Cardiac muscle cell (in vitro differentiated cells and primary cell): ENCODE results near the gene PRAC2. TPM values are rescaled to one million over a fixed set of nuclear protein-coding genes. Genes with fewer than 3 reads are reported as not detected.

Experiments used
- DNase-seq, 2 donors: peaks; one replicate each; pipeline versions ENCODE4 v3.0.0 to v3.0.0-alpha.2; 2010 to 2017; ENCODE audit warnings: low read depth in 1 of 2, low spot score in 1 of 2
- H3K27ac ChIP-seq: fragments of 200-600 bp; sonication (generic); 2 replicates; pipeline ENCODE4 v1.5.1; 2016
- H3K27me3 ChIP-seq: fragments of 200-600 bp; sonication (generic); 2 replicates; pipeline ENCODE4 v1.6.0; 2016; ENCODE audit warnings: control low read depth
- H3K36me3 ChIP-seq: fragments of 200-600 bp; sonication (generic); 2 replicates; pipeline ENCODE4 v1.5.1; 2016; ENCODE audit warnings: control low read depth
- H3K4me1 ChIP-seq: fragments of 200-600 bp; sonication (generic); 2 replicates; pipeline ENCODE4 v1.8.1; 2017; ENCODE audit warnings: low read depth, mild to moderate bottlenecking, mixed run types
- H3K4me3 ChIP-seq: fragments of 200-600 bp; sonication (generic); 2 replicates; pipeline ENCODE4 v1.5.1; 2016; ENCODE audit warnings: mild to moderate bottlenecking
- H3K9me3 ChIP-seq: fragments of 200-600 bp; sonication (generic); 2 replicates; pipeline ENCODE4 v1.5.1; 2017; ENCODE audit warnings: low read depth, mild to moderate bottlenecking, control low read depth
- CTCF ChIP-seq: IDR thresholded peaks from 2 replicates; pipeline ENCODE4 v1.5.1; 2012; ENCODE audit warnings: low read depth, mild to moderate bottlenecking, low read length
- polyA plus RNA-seq: library from polyadenylated mRNA; unstranded; fragments of >200 nt; fragmentation: Nextera tagmentation; extraction: Ambion mirVana; gene quantifications from 2 replicates; pipeline ENCODE4 v1.2.1, GENCODE V29; 2016
- total RNA-seq: library from RNA; depleted of rRNA; stranded (reverse); fragments of >200 nt; gene quantifications from 2 replicates; pipeline ENCODE4 v1.2.3, GENCODE V29; 2016

The PRAC2 gene
- total and polyA plus RNA-seq, 2 experiments from 2014 or later = not detected

- Histone ChIP-seq H3K4me1 (no peaks in the 10 kb centered on the region), H3K27ac (no peak overlapping the region), H3K36me3 (no peaks in the 10 kb centered on the region), H3K27me3 (peaks cover 100% of the 10 kb centered on the region), H3K4me3 (no peak overlapping the region), H3K9me3 (no peaks in the 10 kb centered on the region)
- TF ChIP-seq CTCF = no peak
- DNase-seq = no peak
These were observed 28.9 kb downstream of the PRAC2 start for GRCh38 chr17:48751733-48752398.

- DNase-seq = no peak
- no peaks in the 10 kb centered on the region for H3K4me1 ChIP-seq
- TF ChIP-seq CTCF = no peak
- H3K27ac ChIP-seq = no peak overlapping the region
- no peaks in the 10 kb centered on the region for H3K36me3 ChIP-seq
- H3K27me3 ChIP-seq = peaks cover 100% of the 10 kb centered on the region
- H3K4me3 ChIP-seq = no peak overlapping the region
- H3K9me3 ChIP-seq = no peaks in the 10 kb centered on the region
These were observed 29.7 kb downstream of the PRAC2 start for GRCh38 chr17:48752399-48753288.

- Histone ChIP-seq H3K4me3 (no peak overlapping the region), H3K4me1 (no peaks in the 10 kb centered on the region), H3K27ac (no peak overlapping the region), H3K9me3 (no peaks in the 10 kb centered on the region), H3K36me3 (no peaks in the 10 kb centered on the region), H3K27me3 (peaks cover 100% of the 10 kb centered on the region)
- no peak for TF ChIP-seq CTCF
- DNase-seq = no peak
These were observed 31.0 kb downstream of the PRAC2 start for GRCh38 chr17:48753794-48754499.

- Histone ChIP-seq H3K4me3 (no peak overlapping the region), H3K27me3 (peaks cover 100% of the 10 kb centered on the region), H3K4me1 (no peaks in the 10 kb centered on the region), H3K9me3 (no peaks in the 10 kb centered on the region), H3K27ac (no peak overlapping the region), H3K36me3 (no peaks in the 10 kb centered on the region)
- peak in 1 of 2 donors; percentile 18 for DNase-seq
- TF ChIP-seq CTCF = no peak
These were observed 31.7 kb downstream of the PRAC2 start for GRCh38 chr17:48754500-48755261.

- TF ChIP-seq CTCF = no peak
- H3K27ac ChIP-seq = no peak overlapping the region
- DNase-seq = no peak
- H3K27me3 ChIP-seq = peaks cover 100% of the 10 kb centered on the region
- no peaks in the 10 kb centered on the region for H3K9me3 ChIP-seq
- no peaks in the 10 kb centered on the region for H3K4me1 ChIP-seq
- H3K36me3 ChIP-seq = no peaks in the 10 kb centered on the region
- no peak overlapping the region for H3K4me3 ChIP-seq
These were observed 32.4 kb downstream of the PRAC2 start for GRCh38 chr17:48755356-48755755.
